Erythroblast (primary cell): ENCODE measurements around the gene COASY.

Experiments used
- GATA1 ChIP-seq: IDR thresholded peaks from 2 replicates; pipeline ENCODE4 v1.6.1; 2011; ENCODE audit warnings: low read depth, mild to moderate bottlenecking, control low read depth, low read length, moderate library complexity
- POLR2A ChIP-seq: IDR thresholded peaks from 2 replicates; pipeline ENCODE4 v1.6.1; 2011; ENCODE audit warnings: mild to moderate bottlenecking, low read length

DNA sequence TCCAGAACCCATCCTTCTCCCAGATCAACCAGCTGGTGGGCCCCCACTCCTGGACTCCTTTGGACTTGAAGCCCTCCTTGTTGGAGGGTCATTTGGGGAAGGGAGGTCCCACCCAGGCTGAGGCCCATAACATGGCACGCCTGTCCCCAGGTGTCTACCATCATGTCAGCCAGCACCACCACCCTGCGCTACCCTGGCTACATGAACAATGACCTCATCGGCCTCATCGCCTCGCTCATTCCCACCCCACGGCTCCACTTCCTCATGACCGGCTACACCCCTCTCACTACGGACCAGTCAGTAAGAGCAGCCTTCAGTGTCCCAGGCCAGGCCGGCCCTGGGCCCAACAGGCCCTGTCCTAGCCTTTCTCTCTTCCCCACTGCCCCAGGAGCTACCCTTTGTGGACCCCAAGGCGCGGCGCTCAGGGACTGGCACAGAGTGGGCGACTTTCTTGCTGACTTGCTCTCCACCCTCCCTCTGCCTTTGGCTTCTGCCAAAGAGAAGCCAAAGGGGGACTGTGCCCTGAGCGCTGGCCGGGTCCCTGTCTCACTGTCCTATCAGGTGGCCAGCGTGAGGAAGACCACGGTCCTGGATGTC is 51.8 kb downstream of the COASY start:
- TF ChIP-seq POLR2A (no peak), GATA1 (no peak)
